Right lobe of liver (tissue), 4 donors: ENCODE measurements around the gene OTUD1.

Experiments
- POLR2A ChIP-seq: fragments of 450-650 bp; IDR thresholded peaks from one replicate; pipeline ENCODE4 v1.6.1; 2017; ENCODE audit warnings: antibody characterized with exemption, mild to moderate bottlenecking
- TF ChIP-seq, protein P1 (sequence below), 4 donors: fragments of 200-600 bp in 3 of 4; fragments of 450-650 bp in 1 of 4; IDR thresholded peaks; one replicate each; pipeline versions ENCODE4 v1.5.1 to v1.8.0; 2016 to 2022; ENCODE audit warnings: antibody characterized with exemption in 4 of 4, mild to moderate bottlenecking in 2 of 4
- donor health status: DM: no; HTN: no; CAD: no.
- donor health status: DM: no; HTN: no; CAD: no.
- donor health status: DM: no; HTN: yes; CAD: no.

DNA sequence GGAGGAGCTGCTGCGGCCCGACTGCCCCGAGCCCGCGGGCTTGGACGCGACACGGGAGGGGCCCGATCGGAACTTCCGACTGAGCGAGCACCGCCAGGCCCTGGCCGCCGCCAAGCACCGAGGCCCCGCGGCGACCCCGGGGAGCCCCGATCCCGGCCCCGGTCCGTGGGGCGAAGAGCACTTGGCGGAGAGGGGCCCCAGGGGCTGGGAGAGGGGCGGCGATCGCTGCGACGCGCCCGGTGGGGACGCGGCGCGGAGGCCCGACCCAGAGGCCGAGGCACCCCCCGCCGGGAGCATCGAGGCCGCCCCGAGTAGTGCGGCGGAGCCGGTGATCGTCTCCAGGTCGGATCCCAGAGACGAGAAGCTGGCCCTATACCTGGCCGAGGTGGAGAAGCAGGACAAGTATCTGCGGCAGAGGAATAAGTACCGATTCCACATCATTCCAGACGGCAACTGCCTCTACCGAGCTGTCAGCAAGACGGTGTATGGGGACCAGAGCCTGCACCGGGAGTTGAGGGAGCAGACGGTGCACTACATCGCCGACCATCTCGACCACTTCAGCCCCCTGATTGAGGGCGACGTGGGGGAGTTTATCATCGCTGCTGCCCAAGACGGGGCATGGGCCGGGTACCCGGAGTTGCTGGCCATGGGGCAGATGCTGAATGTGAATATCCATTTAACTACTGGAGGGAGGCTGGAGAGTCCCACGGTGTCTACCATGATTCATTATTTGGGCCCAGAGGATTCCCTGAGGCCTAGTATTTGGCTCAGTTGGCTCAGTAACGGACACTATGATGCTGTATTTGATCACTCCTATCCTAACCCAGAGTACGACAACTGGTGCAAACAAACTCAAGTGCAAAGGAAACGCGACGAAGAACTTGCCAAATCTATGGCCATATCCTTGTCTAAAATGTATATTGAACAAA, 1.4 kb downstream of the OTUD1 start:
- TF ChIP-seq, protein P1, sequence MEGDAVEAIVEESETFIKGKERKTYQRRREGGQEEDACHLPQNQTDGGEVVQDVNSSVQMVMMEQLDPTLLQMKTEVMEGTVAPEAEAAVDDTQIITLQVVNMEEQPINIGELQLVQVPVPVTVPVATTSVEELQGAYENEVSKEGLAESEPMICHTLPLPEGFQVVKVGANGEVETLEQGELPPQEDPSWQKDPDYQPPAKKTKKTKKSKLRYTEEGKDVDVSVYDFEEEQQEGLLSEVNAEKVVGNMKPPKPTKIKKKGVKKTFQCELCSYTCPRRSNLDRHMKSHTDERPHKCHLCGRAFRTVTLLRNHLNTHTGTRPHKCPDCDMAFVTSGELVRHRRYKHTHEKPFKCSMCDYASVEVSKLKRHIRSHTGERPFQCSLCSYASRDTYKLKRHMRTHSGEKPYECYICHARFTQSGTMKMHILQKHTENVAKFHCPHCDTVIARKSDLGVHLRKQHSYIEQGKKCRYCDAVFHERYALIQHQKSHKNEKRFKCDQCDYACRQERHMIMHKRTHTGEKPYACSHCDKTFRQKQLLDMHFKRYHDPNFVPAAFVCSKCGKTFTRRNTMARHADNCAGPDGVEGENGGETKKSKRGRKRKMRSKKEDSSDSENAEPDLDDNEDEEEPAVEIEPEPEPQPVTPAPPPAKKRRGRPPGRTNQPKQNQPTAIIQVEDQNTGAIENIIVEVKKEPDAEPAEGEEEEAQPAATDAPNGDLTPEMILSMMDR (IDR thresholded peaks at IDR 0.05), result no peak
- TF ChIP-seq POLR2A, result no peak
